ENCODE data around the gene NTSR2.

NTSR2 gene

GRCh38 chr2:11618708-11619062 is 51.3 kb downstream of the NTSR2 start:
- FAIRE-seq = no peak

GRCh38 chr2:11617984-11618707 is 51.8 kb downstream of the NTSR2 start:
- no peak for FAIRE-seq

GRCh38 chr2:11617527-11617926 is 52.5 kb downstream of the NTSR2 start:
- no peak for FAIRE-seq

- FAIRE-seq = no peak
Observed at GRCh38 chr2:11616851-11617415, 53.1 kb downstream of the NTSR2 start.

GRCh38 chr2:11616097-11616687 is 53.8 kb downstream of the NTSR2 start:
- FAIRE-seq = no peak

GRCh38 chr2:11615209-11615608 is 54.8 kb downstream of the NTSR2 start:
- no peak for FAIRE-seq

GRCh38 chr2:11613297-11613696 is 56.7 kb downstream of the NTSR2 start:
- FAIRE-seq = no peak

- no peak for FAIRE-seq
Observed at GRCh38 chr2:11612553-11613215, 57.3 kb downstream of the NTSR2 start.

- FAIRE-seq = no peak
Observed at GRCh38 chr2:11611251-11611650, 58.7 kb downstream of the NTSR2 start.

- FAIRE-seq = no peak
Observed at GRCh38 chr2:11610624-11611242, 59.3 kb downstream of the NTSR2 start.

Data from TTC549 (cell line).